K562 (cell line): ENCODE data around the gene MMS19. TPM values are rescaled to one million over a fixed set of nuclear protein-coding genes. Genes with fewer than 3 reads are reported as not detected.

Source experiments
- ARHGAP35 ChIP-seq: fragments of 450-650 bp; IDR thresholded peaks from 2 replicates; pipeline ENCODE4 v1.6.1; 2018; ENCODE audit not compliant: partially characterized antibody
- CBFB ChIP-seq: sonication (generic); formaldehyde crosslinking; IDR thresholded peaks from 2 replicates; pipeline ENCODE4 v1.4.0; 2020; ENCODE audit warnings: mild to moderate bottlenecking, missing genetic modification reagents
- ETS2 ChIP-seq: IDR thresholded peaks from 2 replicates; pipeline ENCODE4 v1.6.1; 2016; ENCODE audit warnings: borderline replicate concordance, missing genetic modification characterization, mild to moderate bottlenecking, moderate library complexity, missing compliant biosample characterization; ENCODE audit not compliant: poor library complexity, severe bottlenecking
- FOS ChIP-seq: IDR thresholded peaks from 3 replicates; pipeline ENCODE4 v1.6.1; 2011; ENCODE audit not compliant: insufficient read length; ENCODE audit errors: extremely low read depth
- FOXA1 ChIP-seq: fragments of 450-650 bp; IDR thresholded peaks from 2 replicates; pipeline ENCODE4 v1.6.1; 2016; ENCODE audit warnings: mild to moderate bottlenecking, borderline replicate concordance
- FOXP1 ChIP-seq: sonication (generic); formaldehyde crosslinking; IDR thresholded peaks from 2 replicates; pipeline ENCODE4 v1.8.0; 2022; ENCODE audit warnings: mild to moderate bottlenecking, missing genetic modification reagents
- HBP1 ChIP-seq: fragments of 450-650 bp; formaldehyde crosslinking; IDR thresholded peaks from 2 replicates; pipeline ENCODE4 v1.4.0; 2022; ENCODE audit warnings: missing genetic modification characterization
- HDAC2 ChIP-seq: fragments of 450-650 bp; IDR thresholded peaks from 2 replicates; pipeline ENCODE4 v1.6.1; 2016; ENCODE audit warnings: mild to moderate bottlenecking
- HES1 ChIP-seq: fragments of 450-650 bp; IDR thresholded peaks from 2 replicates; pipeline ENCODE4 v1.6.1; 2016; ENCODE audit warnings: low read depth, mild to moderate bottlenecking, moderate library complexity
- NELFE ChIP-seq: IDR thresholded peaks from 2 replicates; pipeline ENCODE4 v1.6.1; 2011; ENCODE audit warnings: mild to moderate bottlenecking; ENCODE audit not compliant: insufficient read depth, insufficient read length
- PHB2 ChIP-seq: fragments of 450-650 bp; IDR thresholded peaks from 2 replicates; pipeline ENCODE4 v1.6.1; 2017; ENCODE audit warnings: low read depth
- SMAD2 ChIP-seq: fragments of 150-350 bp; IDR thresholded peaks from 2 replicates; pipeline ENCODE4 v1.6.1; 2014; ENCODE audit warnings: low read depth, mild to moderate bottlenecking, low read length
- SRSF1 ChIP-seq: fragments of 200-400 bp; formaldehyde crosslinking; IDR thresholded peaks from 2 replicates; pipeline ENCODE4 v1.6.1; 2017; ENCODE audit warnings: mild to moderate bottlenecking, low read depth, low read length, moderate library complexity
- ZNF3 ChIP-seq: fragments of 250-450 bp; sonication (Bioruptor Pico); IDR thresholded peaks from 2 replicates; pipeline ENCODE4 v1.5.0; 2021; ENCODE audit warnings: mild to moderate bottlenecking, moderate library complexity
- ZNF316 ChIP-seq: fragments of 450-650 bp; IDR thresholded peaks from 2 replicates; pipeline ENCODE4 v1.6.1; 2016
- polyA plus RNA-seq, 8 experiments: library from polyadenylated mRNA; depleted of rRNA in 4 of 8; stranded (reverse) in 5 of 8; unstranded in 3 of 8; fragments of >200 nt; fragmentation: Nextera tagmentation in 2 of 8; fragmentation: Illumina TruSeq in 1 of 8; extraction: Ambion mirVana in 2 of 8; extraction: Trizol in 1 of 8; gene quantifications; 2 replicates each; pipeline versions ENCODE4 v1.2.1 to v1.2.3, GENCODE V29; 2011 to 2014; ENCODE audit warnings: inconsistent platforms in 1 of 8, missing spikeins in 1 of 8
- total RNA-seq, 7 experiments: library from RNA; depleted of rRNA in 6 of 7; stranded (reverse); fragments of >200 nt in 6 of 7; fragmentation: Illumina TruSeq in 2 of 7; extraction: Trizol in 2 of 7; gene quantifications; 2 replicates each; pipeline versions ENCODE4 v1.2.1 to v1.2.3, GENCODE V29; 2011 to 2021; ENCODE audit warnings: low replicate concordance in 1 of 7
- TF ChIP-seq, protein P1 (sequence below): fragments of 250-450 bp; sonication (Bioruptor Pico); IDR thresholded peaks from 2 replicates; pipeline ENCODE4 v1.5.0; 2021; ENCODE audit warnings: mild to moderate bottlenecking, moderate library complexity
- TF ChIP-seq, protein P2 (sequence below): fragments of 250-450 bp; sonication (Bioruptor Pico); IDR thresholded peaks from 2 replicates; pipeline ENCODE4 v1.8.0; 2022; ENCODE audit warnings: inconsistent platforms, mild to moderate bottlenecking, moderate library complexity, borderline replicate concordance
- TF ChIP-seq, protein P3 (sequence below): sonication (generic); formaldehyde crosslinking; IDR thresholded peaks from 2 replicates; pipeline ENCODE4 v1.4.0; 2020; ENCODE audit warnings: mild to moderate bottlenecking, missing genetic modification reagents

MMS19 gene
- total and polyA plus RNA-seq, 9 of the 15 experiments (the other 6 are each of a cell fraction or from before 2014, with no cell fraction given), result 40.1 to 110 (median 62.9) TPM

- TF ChIP-seq HBP1 (CRISPR knock-in tag) (no peak), FOXP1 (CRISPR knock-in tag) (no peak), FOXA1 (no peak), CBFB (CRISPR knock-in tag) (no peak), SRSF1 (no peak), HDAC2 (no peak), FOS (no peak), NELFE (no peak), SMAD2 (no peak), HES1 (no peak), PHB2 (no peak), ZNF316 (no peak), ZNF3 (CRISPR knock-in tag) (no peak), ETS2 (tag) (no peak), ARHGAP35 (no peak)
- TF ChIP-seq, protein P1, sequence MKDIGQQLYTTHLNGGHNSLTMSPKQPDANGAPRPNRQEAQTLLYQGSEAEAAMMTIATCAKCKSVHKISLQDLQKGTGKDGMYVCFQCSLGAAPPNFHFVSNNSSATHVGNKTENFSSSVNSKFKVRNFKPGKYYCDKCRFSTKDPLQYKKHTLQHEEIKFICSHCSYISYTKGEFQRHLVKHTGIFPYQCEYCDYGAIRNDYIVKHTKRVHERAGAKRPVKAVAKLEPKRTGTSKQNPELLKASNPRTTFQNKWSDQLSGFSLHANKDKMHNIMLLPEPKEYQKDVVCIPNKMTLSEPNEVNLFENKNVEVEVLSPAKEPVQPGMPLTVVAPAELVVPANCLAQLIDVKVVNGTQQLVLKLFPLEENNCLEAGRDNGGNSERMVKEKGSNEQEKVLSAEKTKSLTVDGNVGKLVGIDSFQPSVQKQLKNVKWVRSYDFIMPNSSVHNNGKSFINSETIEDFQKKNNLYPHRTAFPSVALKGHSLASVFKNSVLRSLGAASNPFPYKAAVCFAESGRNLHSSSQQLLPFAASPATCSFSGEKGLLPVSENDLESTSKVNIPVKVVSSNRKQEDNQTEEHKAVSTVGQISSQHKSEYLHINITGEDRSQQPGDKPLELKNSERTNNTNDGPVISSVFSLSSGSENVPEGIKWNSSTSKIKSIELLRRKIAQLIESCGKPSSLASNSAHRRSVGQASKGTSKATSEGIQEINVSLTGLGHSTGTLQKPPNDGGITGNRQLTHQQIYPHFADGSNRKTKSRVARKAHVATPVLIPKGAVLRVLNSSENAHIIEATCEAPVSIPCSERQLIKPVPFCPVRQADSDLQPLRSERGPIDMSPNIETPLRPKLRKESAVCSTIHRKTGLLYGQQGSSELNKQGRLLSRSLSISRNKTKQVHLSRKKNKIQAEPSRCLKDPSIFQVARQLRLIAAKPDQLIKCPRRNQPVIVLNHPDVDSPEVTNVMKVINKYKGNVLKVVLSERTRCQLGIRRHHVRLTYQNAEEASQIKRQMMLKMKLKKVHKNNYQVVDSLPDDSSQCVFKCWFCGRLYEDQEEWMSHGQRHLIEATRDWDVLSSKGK (CRISPR knock-in tag), result no peak
- TF ChIP-seq, protein P2, sequence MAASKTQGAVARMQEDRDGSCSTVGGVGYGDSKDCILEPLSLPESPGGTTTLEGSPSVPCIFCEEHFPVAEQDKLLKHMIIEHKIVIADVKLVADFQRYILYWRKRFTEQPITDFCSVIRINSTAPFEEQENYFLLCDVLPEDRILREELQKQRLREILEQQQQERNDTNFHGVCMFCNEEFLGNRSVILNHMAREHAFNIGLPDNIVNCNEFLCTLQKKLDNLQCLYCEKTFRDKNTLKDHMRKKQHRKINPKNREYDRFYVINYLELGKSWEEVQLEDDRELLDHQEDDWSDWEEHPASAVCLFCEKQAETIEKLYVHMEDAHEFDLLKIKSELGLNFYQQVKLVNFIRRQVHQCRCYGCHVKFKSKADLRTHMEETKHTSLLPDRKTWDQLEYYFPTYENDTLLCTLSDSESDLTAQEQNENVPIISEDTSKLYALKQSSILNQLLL, result no peak
- TF ChIP-seq, protein P3, sequence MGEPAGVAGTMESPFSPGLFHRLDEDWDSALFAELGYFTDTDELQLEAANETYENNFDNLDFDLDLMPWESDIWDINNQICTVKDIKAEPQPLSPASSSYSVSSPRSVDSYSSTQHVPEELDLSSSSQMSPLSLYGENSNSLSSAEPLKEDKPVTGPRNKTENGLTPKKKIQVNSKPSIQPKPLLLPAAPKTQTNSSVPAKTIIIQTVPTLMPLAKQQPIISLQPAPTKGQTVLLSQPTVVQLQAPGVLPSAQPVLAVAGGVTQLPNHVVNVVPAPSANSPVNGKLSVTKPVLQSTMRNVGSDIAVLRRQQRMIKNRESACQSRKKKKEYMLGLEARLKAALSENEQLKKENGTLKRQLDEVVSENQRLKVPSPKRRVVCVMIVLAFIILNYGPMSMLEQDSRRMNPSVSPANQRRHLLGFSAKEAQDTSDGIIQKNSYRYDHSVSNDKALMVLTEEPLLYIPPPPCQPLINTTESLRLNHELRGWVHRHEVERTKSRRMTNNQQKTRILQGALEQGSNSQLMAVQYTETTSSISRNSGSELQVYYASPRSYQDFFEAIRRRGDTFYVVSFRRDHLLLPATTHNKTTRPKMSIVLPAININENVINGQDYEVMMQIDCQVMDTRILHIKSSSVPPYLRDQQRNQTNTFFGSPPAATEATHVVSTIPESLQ (CRISPR knock-in tag), result no peak
Observed at GRCh38 chr10:97497572-97498075, 598 bp downstream of the MMS19 start (continued).
